ENCODE data around the gene RASA3. TPM values are rescaled to one million over a fixed set of nuclear protein-coding genes. Genes with fewer than 3 reads are reported as not detected.

Gene RASA3
- total and polyA plus RNA-seq, 9 of the 15 experiments (the other 6 are each of a cell fraction or from before 2014, with no cell fraction given), result 0.72 to 25.3 (median 14.4) TPM

GRCh38 chr13:114005206-114005724 lies 127.2 kb downstream of the RASA3 start (continued):
- TF ChIP-seq KLF1 (tag; IDR thresholded peaks at IDR 0.05) (no peak), BCOR (IDR thresholded peaks at IDR 0.05) (0 out of 2 replicates have a peak, but pooled peaks have one; percentile 2), ZNF592 (IDR thresholded peaks at IDR 0.05) (0 out of 2 replicates have a peak, but pooled peaks have one; percentile 54), SIN3A (IDR thresholded peaks at IDR 0.05; ENCODE audit: borderline replicate concordance in 2 of 2, control insufficient read depth in 1 of 2, low read depth in 2 of 2, low read length in 2 of 2) (0 out of 4 replicates have a peak, but pooled peaks of 1 of the 2 experiments have one; percentile 7), SMAD1 (IDR thresholded peaks at IDR 0.05; ENCODE audit: low read depth, low read length, partially characterized antibody) (peak; percentile 16)

Measured in K562 (cell line).